Stromal cell of bone marrow (primary cell): Measurements from ENCODE around the gene NLK.
"Not testable (repeated sequence)": the region's sequence is repeated elsewhere in the genome, so short reads cannot be mapped to it uniquely, and the experiment has no call there.

Source experiments
- DNase-seq: peaks from one replicate; pipeline ENCODE4 v3.0.0-alpha.2; 2012; ENCODE audit warnings: low read depth

The NLK gene

GRCh38 chr17:28042657-28042720 lies at the start of gene NLK:
Gene NLK (plus strand): TSS chr17:28042677. CDS start chr17:28042874, 197 bp downstream.
- no peak for DNase-seq

- no peak for DNase-seq
These were observed 49.2 kb upstream of the NLK start for GRCh38 chr17:27993161-27993695.

- no peak for DNase-seq
These were observed 48.7 kb upstream of the NLK start for GRCh38 chr17:27993723-27994310.

- DNase-seq, result no peak
These were observed 47.9 kb upstream of the NLK start for GRCh38 chr17:27994586-27994985.

- DNase-seq, result no peak
These were observed 46.9 kb upstream of the NLK start for GRCh38 chr17:27995554-27995953.

- DNase-seq, result no peak
These were observed 46.1 kb upstream of the NLK start for GRCh38 chr17:27996202-27997043.

GRCh38 chr17:27997044-27997401 lies 45.5 kb upstream of the NLK start:
- DNase-seq, result no peak

- DNase-seq, result no peak
These were observed 45.0 kb upstream of the NLK start for GRCh38 chr17:27997522-27997921.

- DNase-seq, result no peak
These were observed 41.3 kb upstream of the NLK start for GRCh38 chr17:28001149-28001548.

- no peak for DNase-seq
These were observed 38.1 kb upstream of the NLK start for GRCh38 chr17:28004344-28004743.

GRCh38 chr17:28007925-28008324 lies 34.6 kb upstream of the NLK start:
- not testable (repeated sequence) for DNase-seq

GRCh38 chr17:28008513-28008912 lies 34.0 kb upstream of the NLK start:
- peak; percentile 14 for DNase-seq

- DNase-seq, result no peak
These were observed 32.1 kb upstream of the NLK start for GRCh38 chr17:28010406-28010805.

- DNase-seq, result no peak
These were observed 23.9 kb upstream of the NLK start for GRCh38 chr17:28018439-28019070.

GRCh38 chr17:28020515-28020914 lies 22.0 kb upstream of the NLK start:
- DNase-seq, result no peak

GRCh38 chr17:28029044-28029443 lies 13.4 kb upstream of the NLK start:
- no peak for DNase-seq

- no peak for DNase-seq
These were observed 12.1 kb upstream of the NLK start for GRCh38 chr17:28030386-28030785.

- no peak for DNase-seq
These were observed 11.3 kb upstream of the NLK start for GRCh38 chr17:28031174-28031573.

- DNase-seq, result peak; percentile 45
These were observed 8.3 kb upstream of the NLK start for GRCh38 chr17:28033972-28034714.

- not testable (repeated sequence) for DNase-seq
These were observed 7.0 kb upstream of the NLK start for GRCh38 chr17:28035452-28035851.

- not testable (repeated sequence) for DNase-seq
These were observed 6.6 kb upstream of the NLK start for GRCh38 chr17:28035884-28036283.

- DNase-seq, result no peak
These were observed 3.7 kb upstream of the NLK start for GRCh38 chr17:28038802-28039201.

GRCh38 chr17:28039251-28039650 lies 3.2 kb upstream of the NLK start:
- no peak for DNase-seq
